Pancreas (tissue), 10 donors: ENCODE results near the gene MAP2K7. TPM values are rescaled to one million over a fixed set of nuclear protein-coding genes. Genes with fewer than 3 reads are reported as not detected.
A peak's percentile ranks its signal among the peaks of the same experiment; 100 is the strongest.
"Not testable (repeated sequence)": the region's sequence is repeated elsewhere in the genome, so short reads cannot be mapped to it uniquely, and the experiment has no call there.

Experiments
- ATAC-seq, 4 donors: fragments of 200-7000 bp; cut with Tn5 transposase; one replicate each; pipeline versions ENCODE4 v1.8.0 to v1.9.1; 2020; ENCODE audit warnings: mild to moderate bottlenecking in 4 of 4, moderate library complexity in 4 of 4
- DNase-seq, 6 donors: peaks; one replicate each; pipeline ENCODE4 v3.0.0-alpha.2; 2020
- FAIRE-seq: peaks from 2 replicates; lab custom pipeline; 2012; peaks lifted over from hg19 to GRCh38; lab: Jason Lieb, UNC
- H3K27ac ChIP-seq, 4 donors: fragments of 200-600 bp; sonication (generic); 1 replicate in 3 of 4; 2 replicates in 1 of 4; pipeline versions ENCODE4 v1.5.0 to v1.8.0; 2020
- H3K27me3 ChIP-seq, 4 donors: fragments of 200-600 bp; one replicate each; pipeline ENCODE4 v1.8.0; 2021
- H3K36me3 ChIP-seq, 3 donors: fragments of 200-600 bp; sonication (generic) in 1 of 3; one replicate each; pipeline versions ENCODE4 v1.5.0 to v1.8.0; 2020 to 2021
- H3K4me1 ChIP-seq, 3 donors: fragments of 200-600 bp; one replicate each; pipeline ENCODE4 v1.8.0; 2021
- H3K4me3 ChIP-seq, 4 donors: fragments of 200-600 bp; sonication (generic) in 2 of 4; one replicate each; pipeline versions ENCODE4 v1.5.0 to v1.8.0; 2020 to 2021
- H3K9me3 ChIP-seq, 4 donors: fragments of 200-600 bp; one replicate each; pipeline ENCODE4 v1.8.0; 2021
- WGBS, 2 donors: extraction: QIAGEN DNeasy Blood & Tissue Kit; methylation state at CpG; one replicate each; pipeline ENCODE4 v1.1.7; 2013; 5-methylcytosine and 5-hydroxymethylcytosine counted together
- intact Hi-C, 3 donors: fragments of 100-400 bp; cut with DNase I; formaldehyde crosslinking; loops; one replicate each; pipeline versions ENCODE4 v1.11.1 to v1.14.2; 2022
- polyA plus RNA-seq, 2 donors: library from polyadenylated mRNA; stranded (reverse); fragments of 200-250 nt; gene quantifications; one replicate each; pipeline ENCODE4 v1.2.3, GENCODE V29; 2013
- total RNA-seq, 6 donors: library from RNA; stranded (reverse); fragmentation: NEBNext Ultra II Directional in 4 of 6; extraction: Animal tissue kit (Norgen Biotek cat#: 25700) in 4 of 6; gene quantifications; one replicate each; pipeline versions ENCODE4 v1.2.1 to v1.2.4, GENCODE V29; 2021 to 2023
- TF ChIP-seq, protein P1 (sequence below), 4 donors: fragments of 200-600 bp; sonication (generic) in 3 of 4; IDR thresholded peaks; one replicate each; pipeline versions ENCODE4 v1.5.0 to v1.8.0; 2021; ENCODE audit warnings: antibody characterized with exemption in 4 of 4
- donor health status: healthy with polysubstance abuse.
- donor health status: DM: no; HTN: no; CAD: no; lungs with moderate emphysema.
- donor health status: DM: no; HTN: no; CAD: no.
- donor health status: control.
- donor health status: control.
- donor health status: Bipolar disorder and iron deficiency.
- donor health status: DM: yes; HTN: yes; CAD: no.
- donor health status: DM: no; HTN: no; CAD: no.
- donor health status: DM: no; HTN: no; CAD: no.
- donor health status: DM: yes; HTN: yes; CAD: no.

Gene MAP2K7
- total and polyA plus RNA-seq, 8 donors, result 13.9 to 45.3 (median 16.9) TPM

- Histone ChIP-seq H3K9me3 (no peaks in the 10 kb centered on the region), H3K27me3 (no peaks in the 10 kb centered on the region), H3K4me1 (peaks cover 0 to 14% (median 9%) of the 10 kb centered on the region in 3 donors), H3K4me3 (peak overlapping the region in 1 of 4 donors; percentile 48), H3K27ac (no peak overlapping the region), H3K36me3 (peaks cover 0 to 20% (median 8%) of the 10 kb centered on the region in 3 donors)
- TF ChIP-seq, protein P1, sequence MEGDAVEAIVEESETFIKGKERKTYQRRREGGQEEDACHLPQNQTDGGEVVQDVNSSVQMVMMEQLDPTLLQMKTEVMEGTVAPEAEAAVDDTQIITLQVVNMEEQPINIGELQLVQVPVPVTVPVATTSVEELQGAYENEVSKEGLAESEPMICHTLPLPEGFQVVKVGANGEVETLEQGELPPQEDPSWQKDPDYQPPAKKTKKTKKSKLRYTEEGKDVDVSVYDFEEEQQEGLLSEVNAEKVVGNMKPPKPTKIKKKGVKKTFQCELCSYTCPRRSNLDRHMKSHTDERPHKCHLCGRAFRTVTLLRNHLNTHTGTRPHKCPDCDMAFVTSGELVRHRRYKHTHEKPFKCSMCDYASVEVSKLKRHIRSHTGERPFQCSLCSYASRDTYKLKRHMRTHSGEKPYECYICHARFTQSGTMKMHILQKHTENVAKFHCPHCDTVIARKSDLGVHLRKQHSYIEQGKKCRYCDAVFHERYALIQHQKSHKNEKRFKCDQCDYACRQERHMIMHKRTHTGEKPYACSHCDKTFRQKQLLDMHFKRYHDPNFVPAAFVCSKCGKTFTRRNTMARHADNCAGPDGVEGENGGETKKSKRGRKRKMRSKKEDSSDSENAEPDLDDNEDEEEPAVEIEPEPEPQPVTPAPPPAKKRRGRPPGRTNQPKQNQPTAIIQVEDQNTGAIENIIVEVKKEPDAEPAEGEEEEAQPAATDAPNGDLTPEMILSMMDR (IDR thresholded peaks at IDR 0.05), result no peak
- DNase-seq (peak in 4 of 6 donors; percentile 13 to 85 (median 40)), ATAC-seq (no peak), FAIRE-seq (no peak)
- intact Hi-C loops, result loop anchor here in 1 of 3 donors (10.0 kb wide), 1 partner anchor 72 kb away; no protein-coding TSS in a partner anchor
- WGBS, 2 donors, result 76 to 78% methylated on average over 32 of the region's 32 CpGs
These were observed 23.3 kb downstream of the MAP2K7 start for GRCh38 chr19:7926727-7927604.

- TF ChIP-seq, protein P1 (IDR thresholded peaks at IDR 0.05), result no peak
- Histone ChIP-seq H3K9me3 (no peaks in the 10 kb centered on the region), H3K4me3 (no peak overlapping the region), H3K36me3 (peaks cover 0 to 24% (median 15%) of the 10 kb centered on the region in 3 donors), H3K27me3 (no peaks in the 10 kb centered on the region), H3K27ac (peak overlapping the region in 2 of 4 donors; percentile 66 to 74), H3K4me1 (peaks cover 0 to 14% (median 9%) of the 10 kb centered on the region in 3 donors)
- 88 to 89% methylated on average over 21 to 23 of the region's 23 CpGs for WGBS, 2 donors
- intact Hi-C loops, result loop anchor here in 1 of 3 donors (10.0 kb wide), 1 partner anchor 73 kb away; no protein-coding TSS in a partner anchor
- ATAC-seq (no peak), FAIRE-seq (no peak), DNase-seq (peak in 5 of 6 donors; percentile 16 to 84 (median 33))
These were observed 24.1 kb downstream of the MAP2K7 start for GRCh38 chr19:7927605-7928333.

DNA sequence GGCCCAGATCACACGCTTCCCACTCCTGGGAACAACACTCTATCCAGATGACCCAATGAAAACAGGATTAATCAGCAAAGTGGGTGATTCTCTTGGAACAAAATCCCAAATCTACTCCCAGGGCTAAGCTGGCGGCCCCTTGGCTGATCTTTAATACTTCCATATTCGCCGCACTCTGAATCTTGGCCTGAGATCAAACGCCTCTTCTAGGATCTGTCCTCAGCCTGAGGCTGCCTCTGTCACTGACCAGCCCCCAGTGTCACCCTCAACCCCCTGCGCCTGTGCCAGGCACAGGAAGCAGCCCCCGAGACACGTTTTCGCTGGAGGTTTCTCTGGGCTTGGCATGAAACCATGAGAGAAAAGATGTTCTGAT lies 24.6 kb downstream of the MAP2K7 start:
- no peak overlapping the region for H3K4me3 ChIP-seq
- peaks cover 0 to 14% (median 9%) of the 10 kb centered on the region in 3 donors for H3K4me1 ChIP-seq
- WGBS, 2 donors, result 82 to 83% methylated on average over 9 of the region's 9 CpGs
- FAIRE-seq (no peak), ATAC-seq (no peak), DNase-seq (peak in 2 of 6 donors; percentile 3 to 13)
- intact Hi-C loops, result loop anchor here in 1 of 3 donors (10.0 kb wide), 1 partner anchor 74 kb away; no protein-coding TSS in a partner anchor
- no peaks in the 10 kb centered on the region for H3K9me3 ChIP-seq
- no peaks in the 10 kb centered on the region for H3K27me3 ChIP-seq
- TF ChIP-seq, protein P1 (IDR thresholded peaks at IDR 0.05), result no peak
- H3K27ac ChIP-seq, result peak overlapping the region in 2 of 4 donors; percentile 66 to 74
- H3K36me3 ChIP-seq, result peaks cover 0 to 28% (median 20%) of the 10 kb centered on the region in 3 donors

DNA sequence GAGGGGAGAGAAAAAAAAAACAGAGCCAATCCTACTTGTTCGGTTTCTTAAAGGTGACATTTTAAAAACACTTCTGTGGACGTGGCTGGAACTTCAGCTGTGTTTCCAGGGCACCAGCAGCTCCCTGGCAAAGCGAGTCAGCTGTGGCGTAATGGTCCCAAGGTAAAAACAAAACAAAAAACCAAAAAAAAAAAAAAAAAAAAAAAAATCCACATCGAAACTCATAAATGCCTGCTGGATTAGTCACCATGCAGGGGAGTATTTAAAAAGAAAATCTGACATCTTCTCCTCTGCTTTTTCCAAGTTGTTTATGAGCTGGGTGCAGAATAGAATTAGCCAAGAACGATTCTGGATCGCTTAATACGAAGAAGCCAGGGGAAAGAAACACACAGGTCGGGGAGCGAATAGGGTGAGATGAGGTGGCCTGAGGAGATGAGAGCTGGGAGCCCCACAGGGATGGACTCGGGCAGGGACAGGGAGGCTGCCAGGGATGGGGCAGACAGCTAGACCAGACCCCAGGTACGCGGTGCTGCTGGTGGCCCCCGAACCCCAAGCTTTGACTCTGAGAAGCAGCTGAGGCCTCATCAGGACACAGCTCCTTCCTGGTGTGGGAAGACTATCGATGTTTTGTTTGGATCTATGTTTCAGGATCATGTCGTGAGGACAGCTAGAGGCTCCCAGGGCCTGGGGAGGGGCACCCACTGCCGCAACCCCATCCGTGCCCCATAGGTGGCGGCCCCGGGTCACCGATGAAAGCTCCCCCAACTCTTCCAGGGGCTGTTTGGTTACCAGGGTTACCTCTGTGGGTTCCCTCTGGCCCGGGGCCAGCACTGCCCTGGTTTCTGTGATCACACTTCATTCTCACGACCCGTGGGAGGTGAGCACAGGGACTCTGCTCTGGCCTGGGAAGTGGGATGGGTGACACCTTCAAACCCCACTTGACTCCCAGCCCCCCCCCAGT lies 25.3 kb downstream of the MAP2K7 start:
- intact Hi-C loops, result loop anchor here in 1 of 3 donors (10.0 kb wide), 1 partner anchor 74 kb away; no protein-coding TSS in a partner anchor

GRCh38 chr19:7930030-7930429 lies 26.4 kb downstream of the MAP2K7 start:
- peak in 2 of 6 donors; percentile 3 to 13 for DNase-seq
- not testable (repeated sequence) for H3K27me3 ChIP-seq, ATAC-seq, H3K9me3 ChIP-seq, H3K4me3 ChIP-seq, FAIRE-seq
- peaks cover 0 to 11% (median 4%) of the 10 kb centered on the region in 3 donors for H3K4me1 ChIP-seq
- peaks cover 0 to 42% (median 28%) of the 10 kb centered on the region in 3 donors for H3K36me3 ChIP-seq
- WGBS, 2 donors, result 89 to 93% methylated on average over 9 to 11 of the region's 11 CpGs
- intact Hi-C loops, result loop anchor here in 1 of 3 donors (5.0 kb wide), 1 partner anchor 198 kb away; the partner anchor contains the start of gene CLEC4G
- peak overlapping the region in 1 of 4 donors; percentile 66 for H3K27ac ChIP-seq

More for the DNA sequence above, 25.3 kb downstream of the MAP2K7 start:
- Histone ChIP-seq H3K9me3 (no peaks in the 10 kb centered on the region), H3K27ac (peak overlapping the region in 3 of 4 donors; percentile 48 to 74 (median 66)), H3K4me1 (peaks cover 0 to 14% (median 9%) of the 10 kb centered on the region in 3 donors), H3K27me3 (no peaks in the 10 kb centered on the region), H3K4me3 (no peak overlapping the region), H3K36me3 (peaks cover 0 to 35% (median 27%) of the 10 kb centered on the region in 3 donors)
- TF ChIP-seq, protein P1 (IDR thresholded peaks at IDR 0.05), result peak in 1 of 4 donors; percentile 6
- DNase-seq (peak; percentile 31 to 85 (median 65)), FAIRE-seq (peak; percentile 93), ATAC-seq (peak in 2 of 4 donors; percentile 5 to 10)
- WGBS, 2 donors, result 66 to 75% methylated on average over 24 of the region's 24 CpGs
